Skeletal muscle satellite cell (primary cell): ENCODE results near the gene TMEM190.

Experiments used
- H3K27me3 ChIP-seq: 2 replicates; pipeline ENCODE4 v1.7.0; 2013; ENCODE audit warnings: low read length; ENCODE audit not compliant: control insufficient read depth, insufficient read depth
- H3K36me3 ChIP-seq: 2 replicates; pipeline ENCODE4 v1.7.0; 2013; ENCODE audit warnings: mild to moderate bottlenecking, control low read depth, low read length; ENCODE audit not compliant: insufficient read depth
- H3K4me1 ChIP-seq: 2 replicates; pipeline ENCODE4 v1.7.0; 2013; ENCODE audit warnings: low read length; ENCODE audit not compliant: control insufficient read depth, insufficient read depth
- H3K4me2 ChIP-seq: 2 replicates; pipeline ENCODE4 v1.7.0; 2013; ENCODE audit warnings: mild to moderate bottlenecking, low read length
- H3K4me3 ChIP-seq: 2 replicates; pipeline ENCODE4 v1.7.0; 2013; ENCODE audit warnings: low read length
- H3K9ac ChIP-seq: 2 replicates; pipeline ENCODE4 v1.7.0; 2013; ENCODE audit warnings: mild to moderate bottlenecking, low read depth, low read length, moderate library complexity
- H3K9me3 ChIP-seq: replicated peaks from 2 replicates; pipeline ENCODE4 v1.7.0; 2013; ENCODE audit warnings: mild to moderate bottlenecking, control low read depth, low read length

Gene TMEM190

GRCh38 chr19:55344444-55344843 is 32.2 kb upstream of the TMEM190 start:
- H3K9ac ChIP-seq = no peak overlapping the region
- H3K9me3 ChIP-seq = no peaks in the 10 kb centered on the region
- no peak overlapping the region for H3K4me3 ChIP-seq
- no peaks in the 10 kb centered on the region for H3K27me3 ChIP-seq
- no peaks in the 10 kb centered on the region for H3K36me3 ChIP-seq
- peaks cover 35% of the 10 kb centered on the region for H3K4me1 ChIP-seq
- no peak overlapping the region for H3K4me2 ChIP-seq

- Histone ChIP-seq H3K4me3 (no peak overlapping the region), H3K27me3 (no peaks in the 10 kb centered on the region), H3K9ac (no peak overlapping the region), H3K4me2 (peak overlapping the region; percentile 26), H3K36me3 (no peaks in the 10 kb centered on the region), H3K4me1 (peaks cover 33% of the 10 kb centered on the region), H3K9me3 (no peaks in the 10 kb centered on the region)
Measured at GRCh38 chr19:55345101-55345817, 31.4 kb upstream of the TMEM190 start.

GRCh38 chr19:55345818-55346724 is 30.6 kb upstream of the TMEM190 start:
- Histone ChIP-seq H3K4me3 (no peak overlapping the region), H3K27me3 (peaks cover 3% of the 10 kb centered on the region), H3K9me3 (no peaks in the 10 kb centered on the region), H3K4me2 (peak overlapping the region; percentile 26), H3K4me1 (peaks cover 26% of the 10 kb centered on the region), H3K9ac (no peak overlapping the region), H3K36me3 (no peaks in the 10 kb centered on the region)

GRCh38 chr19:55346725-55347441 is 29.7 kb upstream of the TMEM190 start:
- Histone ChIP-seq H3K36me3 (no peaks in the 10 kb centered on the region), H3K4me3 (no peak overlapping the region), H3K27me3 (peaks cover 10% of the 10 kb centered on the region), H3K4me2 (no peak overlapping the region), H3K4me1 (peaks cover 22% of the 10 kb centered on the region), H3K9ac (no peak overlapping the region), H3K9me3 (no peaks in the 10 kb centered on the region)

- no peak overlapping the region for H3K9ac ChIP-seq
- H3K9me3 ChIP-seq = no peaks in the 10 kb centered on the region
Measured at GRCh38 chr19:55347442-55348009, 29.1 kb upstream of the TMEM190 start.

GRCh38 chr19:55348317-55349034 is 28.1 kb upstream of the TMEM190 start:
- H3K27me3 ChIP-seq = peaks cover 26% of the 10 kb centered on the region
- H3K9me3 ChIP-seq = no peaks in the 10 kb centered on the region
- no peaks in the 10 kb centered on the region for H3K36me3 ChIP-seq
- no peak overlapping the region for H3K9ac ChIP-seq
- H3K4me1 ChIP-seq = peaks cover 24% of the 10 kb centered on the region
- H3K4me3 ChIP-seq = no peak overlapping the region
- no peak overlapping the region for H3K4me2 ChIP-seq

More at GRCh38 chr19:55347442-55348009, 29.1 kb upstream of the TMEM190 start:
- no peaks in the 10 kb centered on the region for H3K36me3 ChIP-seq
- H3K4me2 ChIP-seq = no peak overlapping the region
- peaks cover 22% of the 10 kb centered on the region for H3K4me1 ChIP-seq
- peaks cover 17% of the 10 kb centered on the region for H3K27me3 ChIP-seq
- H3K4me3 ChIP-seq = no peak overlapping the region

GRCh38 chr19:55350620-55351315 is 25.9 kb upstream of the TMEM190 start:
- Histone ChIP-seq H3K36me3 (no peaks in the 10 kb centered on the region), H3K4me1 (peaks cover 11% of the 10 kb centered on the region), H3K9me3 (no peaks in the 10 kb centered on the region), H3K4me2 (no peak overlapping the region), H3K9ac (no peak overlapping the region), H3K27me3 (peaks cover 39% of the 10 kb centered on the region), H3K4me3 (no peak overlapping the region)

- no peak overlapping the region for H3K9ac ChIP-seq
- H3K4me3 ChIP-seq = no peak overlapping the region
- peaks cover 5% of the 10 kb centered on the region for H3K4me1 ChIP-seq
- peaks cover 51% of the 10 kb centered on the region for H3K27me3 ChIP-seq
- H3K9me3 ChIP-seq = no peaks in the 10 kb centered on the region
- no peak overlapping the region for H3K4me2 ChIP-seq
- no peaks in the 10 kb centered on the region for H3K36me3 ChIP-seq
Measured at GRCh38 chr19:55352040-55352439, 24.6 kb upstream of the TMEM190 start.

- H3K4me1 ChIP-seq = peaks cover 5% of the 10 kb centered on the region
- no peak overlapping the region for H3K9ac ChIP-seq
- H3K4me2 ChIP-seq = no peak overlapping the region
- no peaks in the 10 kb centered on the region for H3K36me3 ChIP-seq
- peaks cover 56% of the 10 kb centered on the region for H3K27me3 ChIP-seq
- no peaks in the 10 kb centered on the region for H3K9me3 ChIP-seq
- H3K4me3 ChIP-seq = no peak overlapping the region
Measured at GRCh38 chr19:55352549-55353145, 24.0 kb upstream of the TMEM190 start.

- Histone ChIP-seq H3K4me3 (peak overlapping the region; percentile 68), H3K36me3 (no peaks in the 10 kb centered on the region), H3K9me3 (no peaks in the 10 kb centered on the region), H3K4me1 (peaks cover 5% of the 10 kb centered on the region), H3K27me3 (peaks cover 61% of the 10 kb centered on the region), H3K9ac (peak overlapping the region; percentile 45), H3K4me2 (peak overlapping the region; percentile 89)
Measured at GRCh38 chr19:55353356-55353802, 23.2 kb upstream of the TMEM190 start.
